Cardiac septum (tissue), 1 donor: Measurements from ENCODE around the gene EXTL1. TPM values are rescaled to one million over a fixed set of nuclear protein-coding genes. Genes with fewer than 3 reads are reported as not detected.

Source experiments
- DNase-seq: peaks from one replicate; pipeline ENCODE4 v3.0.0-alpha.2; 2020; ENCODE audit warnings: low spot score
- intact Hi-C: fragments of 100-400 bp; cut with DNase I; formaldehyde crosslinking; loops from one replicate; pipeline ENCODE4 v1.14.0; 2022
- total RNA-seq: library from RNA; stranded (reverse); fragmentation: NEBNext Ultra II Directional; extraction: Animal tissue kit (Norgen Biotek cat#: 25700); gene quantifications from one replicate; pipeline ENCODE4 v1.2.1, GENCODE V29; 2021
- donor health status: DM: no; HTN: no; CAD: no.

Gene EXTL1
- total RNA-seq, 1 donor from 2014 or later = 9.2 TPM

GRCh38 chr1:26036756-26037281, 15.2 kb downstream of the EXTL1 start:
- no peak for DNase-seq
- intact Hi-C loops = loop anchor here (2.0 to 10.0 kb wide), 6 partner anchors 58 to 378 kb away; partner anchors contain the start of genes CEP85, LIN28A and PDIK1L

- intact Hi-C loops = loop anchor here (2.0 to 10.0 kb wide), 6 partner anchors 57 to 377 kb away; partner anchors contain the start of genes CEP85, LIN28A and PDIK1L
- DNase-seq = no peak
Observed at GRCh38 chr1:26037904-26038303, 16.3 kb downstream of the EXTL1 start.

GRCh38 chr1:26038477-26038876, 16.9 kb downstream of the EXTL1 start:
- no peak for DNase-seq

GRCh38 chr1:26038904-26039303, 17.3 kb downstream of the EXTL1 start:
- no peak for DNase-seq
- intact Hi-C loops = loop anchor here (5.0 to 10.0 kb wide), 5 partner anchors 73 to 376 kb away; partner anchors contain the start of genes CEP85, LIN28A and PDIK1L

More at GRCh38 chr1:26038477-26038876, 16.9 kb downstream of the EXTL1 start:
- intact Hi-C loops = loop anchor here (5.0 to 10.0 kb wide), 5 partner anchors 74 to 376 kb away; partner anchors contain the start of genes CEP85, LIN28A and PDIK1L

GRCh38 chr1:26041401-26041800, 19.8 kb downstream of the EXTL1 start:
- DNase-seq = no peak
- intact Hi-C loops = no loop called here

GRCh38 chr1:26041978-26042377, 20.4 kb downstream of the EXTL1 start:
- no peak for DNase-seq
- intact Hi-C loops = no loop called here

- intact Hi-C loops = no loop called here
- no peak for DNase-seq
Observed at GRCh38 chr1:26043765-26044164, 22.2 kb downstream of the EXTL1 start.

- intact Hi-C loops = no loop called here
- no peak for DNase-seq
Observed at GRCh38 chr1:26044414-26044813, 22.8 kb downstream of the EXTL1 start.

GRCh38 chr1:26044971-26045721, 23.6 kb downstream of the EXTL1 start:
- DNase-seq = no peak
- intact Hi-C loops = no loop called here

- no peak for DNase-seq
- intact Hi-C loops = no loop called here
Observed at GRCh38 chr1:26045722-26046245, 24.2 kb downstream of the EXTL1 start, which contains the start of gene SLC30A2. Gene SLC30A2 (minus strand): TSS chr1:26046118. CDS start chr1:26045896, 222 bp downstream.

GRCh38 chr1:26046246-26047095, 24.9 kb downstream of the EXTL1 start:
- intact Hi-C loops = no loop called here
- no peak for DNase-seq

- DNase-seq = no peak
- intact Hi-C loops = no loop called here
Observed at GRCh38 chr1:26047278-26047874, 25.8 kb downstream of the EXTL1 start.

GRCh38 chr1:26049531-26050247, 28.1 kb downstream of the EXTL1 start:
- intact Hi-C loops = no loop called here
- DNase-seq = no peak

GRCh38 chr1:26050248-26050640, 28.7 kb downstream of the EXTL1 start:
- intact Hi-C loops = no loop called here
- no peak for DNase-seq

- intact Hi-C loops = no loop called here
- DNase-seq = no peak
Observed at GRCh38 chr1:26053718-26054560, 32.4 kb downstream of the EXTL1 start.

GRCh38 chr1:26055041-26055440, 33.5 kb downstream of the EXTL1 start:
- no peak for DNase-seq
- intact Hi-C loops = no loop called here

GRCh38 chr1:26057189-26057588, 35.6 kb downstream of the EXTL1 start:
- intact Hi-C loops = no loop called here
- no peak for DNase-seq

- DNase-seq = no peak
- intact Hi-C loops = no loop called here
Observed at GRCh38 chr1:26058052-26058595, 36.5 kb downstream of the EXTL1 start.
